Suppressor macrophage treated with lipopolysaccharide for 4 hours (primary cell): ENCODE measurements around the gene HDAC4.

ENCODE experiments used
- DNase-seq: peaks from one replicate; pipeline ENCODE4 v3.0.0-alpha.2; 2020

Gene HDAC4

GRCh38 chr2:239112127-239112774 lies 288.6 kb downstream of the HDAC4 start:
- no peak for DNase-seq

DNA sequence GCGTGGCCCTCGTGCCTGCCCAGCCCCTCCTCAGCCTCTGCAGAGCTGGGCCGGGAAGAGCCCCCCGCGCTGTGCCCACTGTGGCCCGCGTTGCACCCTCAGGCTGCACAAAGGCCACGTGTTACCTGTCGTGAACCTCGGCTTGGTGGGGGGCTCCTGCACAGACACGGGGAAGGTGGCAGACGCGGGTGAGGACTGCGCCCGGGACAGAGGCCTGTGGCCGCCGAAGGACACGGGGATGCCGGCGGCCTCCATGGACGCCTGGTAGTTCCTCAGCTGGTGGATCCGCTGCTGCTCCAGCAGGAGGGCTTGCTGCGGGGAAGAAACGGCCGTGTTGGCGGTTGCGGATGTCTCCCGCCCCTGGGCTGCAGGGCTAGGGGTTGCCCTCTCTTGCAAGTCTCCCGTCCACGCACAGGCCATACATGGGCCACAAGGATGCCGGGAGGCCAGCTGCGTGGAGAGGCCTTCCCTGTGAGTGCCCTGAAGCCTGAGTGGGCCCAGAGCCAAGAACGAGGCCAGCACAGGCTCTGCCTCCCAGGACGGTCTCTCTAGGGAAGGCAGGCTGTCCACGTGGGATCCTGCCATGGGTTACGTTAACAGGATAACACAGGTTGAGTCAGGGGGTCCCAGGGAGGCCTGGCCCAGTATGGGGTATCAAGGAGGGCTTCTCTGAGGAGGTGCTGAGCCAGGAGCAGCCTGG lies 289.3 kb downstream of the HDAC4 start:
- no peak for DNase-seq

GRCh38 chr2:239110595-239111048 lies 290.2 kb downstream of the HDAC4 start:
- no peak for DNase-seq

DNA sequence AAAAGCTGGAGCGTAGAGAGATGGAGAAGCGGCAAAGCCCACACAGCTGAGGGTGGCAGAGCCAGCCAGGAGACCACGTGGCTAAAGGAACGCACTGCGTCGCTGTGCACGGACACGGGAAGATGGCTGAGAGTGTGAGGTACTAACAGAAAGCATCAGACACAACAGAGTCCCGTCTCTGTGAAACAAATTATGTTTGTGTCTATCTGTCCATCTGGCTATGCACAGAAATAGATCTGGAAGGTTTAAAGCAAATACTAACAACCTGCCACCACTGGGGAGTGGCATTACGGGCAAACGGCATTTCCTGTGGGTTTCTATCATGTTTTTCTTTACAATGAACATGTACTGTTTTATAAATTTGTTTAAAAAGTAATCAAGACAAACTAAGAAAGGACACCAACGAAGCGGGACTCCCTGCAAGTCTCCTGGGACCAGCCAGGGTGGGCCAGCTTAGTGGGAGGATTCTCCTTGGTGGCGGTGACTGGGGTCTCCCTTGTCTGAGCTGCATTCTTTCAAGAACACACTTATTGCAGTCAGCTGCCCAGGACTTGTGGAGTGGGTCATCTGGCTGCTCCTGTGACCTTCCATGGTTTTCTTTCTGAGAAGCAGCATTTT lies 290.8 kb downstream of the HDAC4 start:
- DNase-seq, result no peak

DNA sequence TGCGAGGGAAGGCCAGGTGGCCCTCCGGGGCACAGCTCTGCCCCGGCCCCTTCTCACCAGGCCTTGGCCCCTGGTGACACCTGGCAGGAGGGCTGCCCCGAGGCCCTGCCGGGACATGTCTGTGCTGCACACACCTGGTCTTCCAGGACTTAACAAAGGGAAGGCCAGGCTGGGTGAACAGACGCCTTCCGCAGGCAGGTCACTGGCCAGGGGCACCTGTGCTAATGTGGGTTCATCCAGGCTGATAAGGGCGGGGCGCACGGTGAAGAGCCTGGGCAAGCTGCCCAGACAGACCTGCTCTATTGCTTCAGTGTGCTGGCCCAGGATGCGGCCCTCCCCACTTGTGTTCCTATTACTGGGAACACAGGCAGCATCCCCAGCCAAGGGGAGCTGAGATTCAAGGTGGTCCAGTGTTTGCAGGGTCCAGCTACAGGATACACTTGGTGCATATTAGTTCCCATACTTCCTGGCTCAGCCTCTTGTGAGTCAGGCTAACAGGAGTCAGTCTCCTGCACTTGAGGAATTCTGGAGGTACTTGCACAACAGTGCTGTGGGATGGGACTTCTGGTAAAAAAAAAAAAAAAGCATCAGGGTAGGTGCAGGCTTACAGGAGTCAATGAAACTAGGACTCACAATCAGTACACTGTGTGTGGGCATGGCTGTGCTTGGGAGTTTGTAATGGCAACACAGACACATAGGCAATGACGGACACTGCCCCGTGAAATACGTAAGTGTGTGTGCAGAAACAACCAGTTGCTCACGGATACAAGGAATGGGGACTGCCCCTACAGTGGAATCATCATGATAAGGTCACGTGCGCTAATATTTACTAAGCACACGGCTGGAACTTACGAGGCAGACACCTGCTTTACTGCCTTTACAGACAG lies 291.5 kb downstream of the HDAC4 start:
- no peak for DNase-seq

- no peak for DNase-seq
Observed at GRCh38 chr2:239108459-239108858, 292.4 kb downstream of the HDAC4 start.

DNA sequence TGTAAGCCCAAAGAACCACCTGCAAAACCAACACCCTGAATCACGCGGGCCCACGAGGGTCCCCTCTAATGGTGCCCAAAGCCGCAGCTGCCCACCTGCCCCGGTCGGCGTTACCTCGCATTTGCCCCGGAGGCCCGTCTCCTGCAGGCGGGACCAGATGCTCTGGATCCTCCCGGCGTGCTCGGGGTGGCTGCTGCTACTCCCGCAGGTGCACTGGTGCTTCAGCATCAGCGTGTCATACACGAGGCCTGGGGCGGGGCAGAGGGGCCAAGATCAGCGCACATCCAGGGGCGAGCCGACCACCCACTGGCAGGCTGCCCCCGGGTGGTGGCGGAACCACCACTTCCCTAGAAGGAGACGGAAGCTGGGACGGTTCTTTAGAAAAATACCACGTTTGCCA lies 292.9 kb downstream of the HDAC4 start:
- no peak for DNase-seq

DNA sequence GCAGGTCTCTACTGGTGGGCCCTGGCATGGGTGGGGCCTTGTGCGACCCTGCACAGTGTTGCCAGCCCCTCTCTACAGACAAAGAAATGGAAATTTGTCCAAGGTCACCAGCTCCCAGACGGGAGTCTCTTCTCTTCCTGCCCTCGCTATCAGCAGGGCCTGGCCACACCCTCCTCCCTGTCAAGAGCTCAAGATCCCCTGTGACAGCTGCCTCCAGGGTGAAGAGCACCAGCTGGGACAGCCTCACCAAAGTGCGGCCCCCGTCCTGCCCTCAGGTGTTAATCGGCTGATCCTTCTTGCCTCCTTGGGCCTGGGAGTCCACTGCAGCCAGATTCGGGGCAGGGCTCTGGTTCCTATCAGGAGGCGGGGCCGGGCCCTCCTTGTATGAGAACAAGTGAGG lies 293.9 kb downstream of the HDAC4 start:
- DNase-seq, result no peak

DNA sequence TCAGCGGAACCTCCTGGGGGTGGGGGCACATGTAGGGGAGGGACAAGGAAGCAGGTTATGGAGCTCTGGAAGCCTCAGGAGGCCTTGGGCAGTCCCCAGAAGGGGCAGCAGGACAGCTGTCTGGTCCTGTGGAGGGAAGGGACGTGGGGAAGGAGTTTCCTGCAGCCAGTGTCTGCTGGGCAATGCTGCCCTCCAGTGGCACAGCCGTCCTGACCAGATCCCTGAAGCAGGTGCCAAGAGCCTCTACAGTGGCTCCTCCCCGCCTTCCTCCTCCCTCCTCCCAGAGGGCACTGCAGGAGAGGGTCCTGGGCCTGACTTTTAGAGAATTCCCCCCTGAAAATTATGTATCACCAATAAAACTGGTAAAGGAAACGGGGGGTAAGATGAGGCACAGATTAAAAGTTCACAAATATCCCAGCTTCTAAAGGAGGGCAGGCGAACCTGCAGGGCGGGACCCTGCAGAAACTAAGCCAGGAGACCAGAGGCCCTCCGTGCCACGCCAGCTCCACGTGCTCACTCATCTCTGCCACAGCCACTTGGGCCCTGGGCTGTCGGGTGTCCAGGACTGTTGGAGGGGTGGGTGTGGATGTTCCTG lies 294.4 kb downstream of the HDAC4 start:
- DNase-seq, result no peak

DNA sequence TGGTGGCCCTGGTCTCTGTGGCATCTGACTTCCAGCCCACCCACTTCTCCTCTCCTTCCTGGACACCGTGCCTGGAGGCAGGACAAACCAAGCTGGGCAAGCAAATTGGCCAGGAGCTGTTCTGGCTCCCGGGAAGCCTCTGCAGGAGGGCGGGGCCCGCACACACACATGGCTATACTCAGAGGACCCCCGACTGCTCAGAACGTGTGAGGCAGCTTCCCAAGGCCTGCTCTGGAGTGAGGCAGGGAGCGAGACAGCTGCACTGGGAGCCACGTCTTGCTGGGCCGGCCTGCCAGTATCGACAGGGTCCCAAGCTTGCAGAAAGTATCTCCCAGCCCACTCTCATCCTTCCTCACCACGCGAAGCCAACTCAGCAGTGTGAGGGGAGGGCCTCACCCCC lies 295.6 kb downstream of the HDAC4 start:
- no peak for DNase-seq

DNA sequence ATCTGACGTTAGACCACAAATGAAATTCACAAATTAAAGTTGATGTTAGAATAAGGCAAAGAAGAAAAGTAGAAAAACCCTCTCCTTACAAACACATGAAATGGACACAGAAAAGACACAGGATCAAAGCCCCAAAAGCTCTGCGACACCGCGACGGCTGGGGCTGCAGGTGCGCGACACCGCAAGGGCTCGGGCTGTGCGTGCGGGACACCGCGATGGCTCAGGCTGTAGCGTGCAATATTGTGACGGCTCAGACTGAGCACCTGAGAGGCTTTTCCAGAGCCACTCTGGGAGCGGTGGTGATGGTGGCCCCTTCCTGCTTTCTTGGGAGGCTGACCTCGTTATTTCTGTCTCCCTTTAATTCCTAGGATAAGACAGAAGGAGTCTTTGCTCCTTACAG lies 296.0 kb downstream of the HDAC4 start:
- no peak for DNase-seq

DNA sequence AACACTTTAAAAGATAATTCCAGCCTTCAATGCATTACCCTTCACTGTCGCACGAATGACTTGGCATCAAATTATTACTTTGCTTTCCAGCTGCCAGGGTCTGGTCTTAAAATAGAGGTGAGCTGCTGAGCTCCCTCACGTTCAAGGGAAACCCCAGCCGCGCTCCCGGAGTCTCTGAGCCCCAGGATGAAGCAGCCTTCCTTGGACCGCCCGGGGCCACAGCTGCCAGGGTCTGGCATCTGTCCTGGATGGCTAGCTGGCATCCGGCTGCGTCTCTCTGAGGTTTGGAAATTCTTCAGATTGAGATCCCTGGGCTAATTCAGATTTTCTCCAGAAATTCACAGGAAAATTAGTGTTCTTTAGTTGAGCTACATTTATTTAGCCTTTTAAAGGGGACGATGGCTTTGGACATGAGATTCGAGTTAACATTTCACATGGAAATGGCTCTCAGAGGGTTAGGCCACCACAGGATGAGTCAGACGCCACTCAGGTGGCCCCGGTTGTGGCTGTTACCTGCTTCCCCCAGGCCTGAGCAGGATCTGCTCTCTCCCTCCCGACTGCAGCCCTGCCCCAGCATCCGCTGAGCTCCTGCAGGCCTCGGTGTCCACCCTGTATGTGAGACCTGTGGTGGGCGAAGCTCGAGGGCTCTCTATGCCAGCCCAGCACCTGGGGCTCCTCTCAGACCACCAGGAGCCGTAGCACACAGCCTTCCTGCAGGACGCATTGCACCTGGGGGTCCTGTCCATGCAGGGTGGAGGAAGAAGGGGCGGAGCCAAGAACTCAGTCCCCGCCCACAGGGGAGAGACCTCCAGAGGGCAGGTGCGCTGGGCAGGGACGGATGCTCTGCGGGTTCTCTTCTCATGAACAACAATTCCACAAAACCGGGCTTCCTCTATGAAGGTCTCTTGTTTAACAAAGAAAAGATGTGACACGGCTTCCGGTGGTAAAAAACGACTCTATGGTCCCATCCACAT lies 297.4 kb downstream of the HDAC4 start:
- no peak for DNase-seq

GRCh38 chr2:239102266-239102665 lies 298.6 kb downstream of the HDAC4 start:
- DNase-seq, result no peak

DNA sequence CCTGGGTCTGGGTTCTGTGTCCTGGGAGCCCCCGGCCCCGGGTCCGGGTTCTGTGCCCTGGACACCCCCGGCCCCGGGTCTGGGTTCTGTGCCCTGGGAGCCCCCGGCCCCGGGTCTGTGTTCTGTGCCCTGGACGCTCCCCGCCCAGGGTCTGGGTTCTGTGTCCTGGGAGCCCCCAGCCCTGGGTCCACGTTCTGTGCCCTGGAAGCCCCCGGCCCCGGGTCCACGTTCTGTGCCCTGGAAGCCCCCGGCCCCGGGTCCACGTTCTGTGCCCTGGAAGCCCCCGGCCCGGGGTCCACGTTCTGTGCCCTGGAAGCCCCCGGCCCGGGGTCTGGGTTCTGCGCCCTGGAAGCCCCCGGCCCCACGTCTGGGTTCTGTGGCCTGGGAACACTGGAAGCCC lies 299.0 kb downstream of the HDAC4 start:
- DNase-seq, result no peak

GRCh38 chr2:239101071-239101470 lies 299.7 kb downstream of the HDAC4 start:
- DNase-seq, result no peak

- no peak for DNase-seq
Observed at GRCh38 chr2:239099474-239099873, 301.3 kb downstream of the HDAC4 start.

GRCh38 chr2:239098288-239098970 lies 302.4 kb downstream of the HDAC4 start:
- DNase-seq, result no peak

- no peak for DNase-seq
Observed at GRCh38 chr2:239097428-239097696, 303.5 kb downstream of the HDAC4 start.

- DNase-seq, result no peak
Observed at GRCh38 chr2:239096676-239097427, 304.0 kb downstream of the HDAC4 start.

GRCh38 chr2:239095460-239096081 lies 305.2 kb downstream of the HDAC4 start:
- DNase-seq, result no peak
